ENCODE measurements around the gene HOXC9. TPM values are rescaled to one million over a fixed set of nuclear protein-coding genes. Genes with fewer than 3 reads are reported as not detected.

Gene HOXC9
- total and polyA plus RNA-seq, 2 of the 4 experiments (the other 2 are of a cell fraction), result 0.26 TPM; not detected in 1

DNA sequence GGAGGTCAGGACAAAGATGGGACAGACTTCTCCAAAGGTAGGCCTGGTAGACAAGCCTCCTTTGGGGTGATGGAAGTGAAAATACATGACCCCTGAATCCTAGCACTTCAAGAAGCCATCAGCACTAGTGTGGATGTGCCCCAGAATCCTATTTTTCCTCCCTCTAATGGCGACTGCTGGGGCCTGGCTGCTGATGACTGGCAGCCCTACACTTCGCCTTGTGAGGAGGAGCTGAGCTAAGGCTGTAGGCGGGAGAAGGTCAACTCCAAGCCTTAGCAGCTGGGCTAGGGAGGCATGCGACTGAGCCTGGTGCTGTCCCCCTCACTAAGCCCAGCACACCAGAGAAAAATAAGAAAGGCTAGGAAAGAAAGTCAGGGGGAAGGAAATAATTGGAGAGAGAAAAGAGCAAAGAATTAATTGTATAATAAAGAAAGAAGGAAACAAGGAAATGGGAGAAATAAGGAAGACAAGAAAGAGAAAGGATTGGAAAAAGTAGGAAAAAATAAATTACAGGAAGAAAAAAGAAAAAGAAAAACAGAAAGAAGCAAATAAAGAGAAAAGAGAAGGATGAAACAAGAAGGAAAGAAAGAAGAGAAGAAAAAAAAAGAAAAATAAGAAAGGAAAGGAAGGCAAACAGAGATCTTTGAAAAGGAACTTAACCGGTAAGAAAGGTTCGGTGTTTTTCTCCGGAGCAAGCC, 19.7 kb upstream of the HOXC9 start:
- Histone ChIP-seq H4K8ac (ENCODE audit: low read depth in 2 of 2, low read length in 2 of 2) (no peak overlapping the region), H3K14ac (replicated peaks; ENCODE audit: low read depth, low read length) (no peak overlapping the region), H2BK120ac (ENCODE audit: low read depth, low read length) (no peak overlapping the region), H3K36me3 (ENCODE audit: control insufficient read depth, insufficient read depth, low read length) (no peaks in the 10 kb centered on the region), H2BK5ac (ENCODE audit: low read depth, low read length, poor library complexity, severe bottlenecking) (no peak overlapping the region), H2AFZ (replicated peaks; ENCODE audit: low read length, poor library complexity) (no peak overlapping the region), H3K9me3 (ENCODE audit: control insufficient read depth, insufficient read depth, low read length) (peaks cover 9% of the 10 kb centered on the region), H2BK20ac (ENCODE audit: low read depth, low read length) (no peak overlapping the region), H3K79me1 (ENCODE audit: low read depth in 1 of 2, low read length in 2 of 2) (no peaks in the 10 kb centered on the region), H3K18ac (ENCODE audit: low read depth, low read length) (no peak overlapping the region), H4K20me1 (ENCODE audit: insufficient read depth, low read length) (peaks cover 2% of the 10 kb centered on the region; the same call in 1 of the 2 replicates), H2AK5ac (ENCODE audit: low read depth, low read length) (no peak overlapping the region), H3K56ac (ENCODE audit: extremely low read depth, insufficient read depth, low read length) (no peak overlapping the region), H3K9me1 (ENCODE audit: insufficient read depth, low read length) (no peaks in the 10 kb centered on the region), H3K4me3 (ENCODE audit: insufficient read depth, low read depth, low read length) (no peak overlapping the region), H3K27ac (ENCODE audit: insufficient read depth, low read length) (no peak overlapping the region), H3K23ac (ENCODE audit: low read depth, low read length) (no peak overlapping the region), H4K5ac (ENCODE audit: low read depth, low read length) (no peak overlapping the region), H4K91ac (ENCODE audit: insufficient read depth, low read depth, low read length) (no peak overlapping the region), H3K4me2 (ENCODE audit: low read depth, low read length) (no peak overlapping the region), H3K27me3 (ENCODE audit: control insufficient read depth, insufficient read depth, low read length) (peaks cover 93% of the 10 kb centered on the region), H2AK9ac (replicated peaks; ENCODE audit: low read depth, low read length, poor library complexity) (no peak overlapping the region), H2BK15ac (ENCODE audit: low read depth, low read length) (no peak overlapping the region), H3K4ac (ENCODE audit: low read depth, low read length) (no peak overlapping the region), H3K4me1 (ENCODE audit: control insufficient read depth, insufficient read depth, low read length) (peaks cover 2% of the 10 kb centered on the region; the same call in 1 of the 2 replicates), H3K9ac (ENCODE audit: low read depth, low read length) (no peak overlapping the region)
- no TSS peak for BruUV-seq (replicated peaks)
- ChIA-PET POLR2A (ENCODE audit: unreplicated experiment) (interaction anchor here (0.6 kb wide), 1 partner anchor 20 kb away, joined by 3 read pairs; the partner anchor contains the start of gene HOXC9), CTCF (no interaction called here)
- in situ Hi-C loops (cut with MboI; ENCODE audit: low sequenced_read_pairs) (no loop called here), intact Hi-C loops (cut with micrococcal nuclease) (no loop called here), dilution Hi-C loops (cut with HindIII; ENCODE audit: low sequenced_read_pairs, unreplicated experiment) (no loop called here)
- ATAC-seq (ENCODE audit: low read depth), result no peak
- no peak for DNase-seq
- no CpG with 5 or more reads among the region's 7 CpGs for WGBS, 2 experiments (ENCODE audit: extremely low coverage in 2 of 2, insufficient read length in 1 of 2)
- no peak for TF ChIP-seq RCOR1 (IDR thresholded peaks at IDR 0.05; ENCODE audit: insufficient replicate concordance, low read length)
- no peak for TF ChIP-seq MAFK (IDR thresholded peaks at IDR 0.05; ENCODE audit: low read depth, low read length)
- TF ChIP-seq, protein P1, sequence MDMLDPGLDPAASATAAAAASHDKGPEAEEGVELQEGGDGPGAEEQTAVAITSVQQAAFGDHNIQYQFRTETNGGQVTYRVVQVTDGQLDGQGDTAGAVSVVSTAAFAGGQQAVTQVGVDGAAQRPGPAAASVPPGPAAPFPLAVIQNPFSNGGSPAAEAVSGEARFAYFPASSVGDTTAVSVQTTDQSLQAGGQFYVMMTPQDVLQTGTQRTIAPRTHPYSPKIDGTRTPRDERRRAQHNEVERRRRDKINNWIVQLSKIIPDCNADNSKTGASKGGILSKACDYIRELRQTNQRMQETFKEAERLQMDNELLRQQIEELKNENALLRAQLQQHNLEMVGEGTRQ (IDR thresholded peaks at IDR 0.05; ENCODE audit: low read depth, low read length), result no peak
- no peak for TF ChIP-seq MAZ (IDR thresholded peaks at IDR 0.05; ENCODE audit: borderline replicate concordance, low read depth, low read length)
- TF ChIP-seq RFX5 (IDR thresholded peaks at IDR 0.05; ENCODE audit: low read depth, low read length), result no peak
- TF ChIP-seq MXI1 (IDR thresholded peaks at IDR 0.05; ENCODE audit: borderline replicate concordance, low read depth, low read length), result no peak
- TF ChIP-seq CHD1 (IDR thresholded peaks at IDR 0.05; ENCODE audit: low read depth, low read length), result no peak
- TF ChIP-seq CEBPB (IDR thresholded peaks at IDR 0.05; ENCODE audit: low read depth, low read length), result no peak
- TF ChIP-seq RAD21 (IDR thresholded peaks at IDR 0.05; ENCODE audit: low read length), result no peak
- TF ChIP-seq FOS (IDR thresholded peaks at IDR 0.05; ENCODE audit: low read depth, low read length), result no peak
- TF ChIP-seq, protein P2, sequence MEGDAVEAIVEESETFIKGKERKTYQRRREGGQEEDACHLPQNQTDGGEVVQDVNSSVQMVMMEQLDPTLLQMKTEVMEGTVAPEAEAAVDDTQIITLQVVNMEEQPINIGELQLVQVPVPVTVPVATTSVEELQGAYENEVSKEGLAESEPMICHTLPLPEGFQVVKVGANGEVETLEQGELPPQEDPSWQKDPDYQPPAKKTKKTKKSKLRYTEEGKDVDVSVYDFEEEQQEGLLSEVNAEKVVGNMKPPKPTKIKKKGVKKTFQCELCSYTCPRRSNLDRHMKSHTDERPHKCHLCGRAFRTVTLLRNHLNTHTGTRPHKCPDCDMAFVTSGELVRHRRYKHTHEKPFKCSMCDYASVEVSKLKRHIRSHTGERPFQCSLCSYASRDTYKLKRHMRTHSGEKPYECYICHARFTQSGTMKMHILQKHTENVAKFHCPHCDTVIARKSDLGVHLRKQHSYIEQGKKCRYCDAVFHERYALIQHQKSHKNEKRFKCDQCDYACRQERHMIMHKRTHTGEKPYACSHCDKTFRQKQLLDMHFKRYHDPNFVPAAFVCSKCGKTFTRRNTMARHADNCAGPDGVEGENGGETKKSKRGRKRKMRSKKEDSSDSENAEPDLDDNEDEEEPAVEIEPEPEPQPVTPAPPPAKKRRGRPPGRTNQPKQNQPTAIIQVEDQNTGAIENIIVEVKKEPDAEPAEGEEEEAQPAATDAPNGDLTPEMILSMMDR (conservative IDR thresholded peaks at IDR 0.05; ENCODE audit: low read depth, low read length), result no peak
- TF ChIP-seq SMC3 (IDR thresholded peaks at IDR 0.05; ENCODE audit: low read depth, low read length), result no peak
- no peak for TF ChIP-seq NFE2L2 (IDR thresholded peaks at IDR 0.05; ENCODE audit: low read depth, low read length)
- TF ChIP-seq, protein P3, sequence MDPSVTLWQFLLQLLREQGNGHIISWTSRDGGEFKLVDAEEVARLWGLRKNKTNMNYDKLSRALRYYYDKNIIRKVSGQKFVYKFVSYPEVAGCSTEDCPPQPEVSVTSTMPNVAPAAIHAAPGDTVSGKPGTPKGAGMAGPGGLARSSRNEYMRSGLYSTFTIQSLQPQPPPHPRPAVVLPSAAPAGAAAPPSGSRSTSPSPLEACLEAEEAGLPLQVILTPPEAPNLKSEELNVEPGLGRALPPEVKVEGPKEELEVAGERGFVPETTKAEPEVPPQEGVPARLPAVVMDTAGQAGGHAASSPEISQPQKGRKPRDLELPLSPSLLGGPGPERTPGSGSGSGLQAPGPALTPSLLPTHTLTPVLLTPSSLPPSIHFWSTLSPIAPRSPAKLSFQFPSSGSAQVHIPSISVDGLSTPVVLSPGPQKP (IDR thresholded peaks at IDR 0.05; ENCODE audit: borderline replicate concordance, low read depth, low read length), result no peak
- no peak for TF ChIP-seq BHLHE40 (IDR thresholded peaks at IDR 0.05; ENCODE audit: low read depth, low read length)
